Choroid plexus epithelial cell (primary cell): ENCODE data around the gene RIN3.

Experiments
- DNase-seq: peaks from one replicate; pipeline ENCODE4 v3.0.0-alpha.2; 2010; ENCODE audit warnings: low read depth
- H3K4me3 ChIP-seq: 2 replicates; pipeline ENCODE4 v1.5.1; 2011; ENCODE audit warnings: low read depth, mild to moderate bottlenecking, control low read depth, low read length, moderate library complexity
- TF ChIP-seq, protein P1 (sequence below): conservative IDR thresholded peaks from 2 replicates; pipeline ENCODE4 v1.5.1; 2011; ENCODE audit warnings: low read depth, mild to moderate bottlenecking, control low read depth, inconsistent platforms, low read length, moderate library complexity

Gene RIN3

DNA sequence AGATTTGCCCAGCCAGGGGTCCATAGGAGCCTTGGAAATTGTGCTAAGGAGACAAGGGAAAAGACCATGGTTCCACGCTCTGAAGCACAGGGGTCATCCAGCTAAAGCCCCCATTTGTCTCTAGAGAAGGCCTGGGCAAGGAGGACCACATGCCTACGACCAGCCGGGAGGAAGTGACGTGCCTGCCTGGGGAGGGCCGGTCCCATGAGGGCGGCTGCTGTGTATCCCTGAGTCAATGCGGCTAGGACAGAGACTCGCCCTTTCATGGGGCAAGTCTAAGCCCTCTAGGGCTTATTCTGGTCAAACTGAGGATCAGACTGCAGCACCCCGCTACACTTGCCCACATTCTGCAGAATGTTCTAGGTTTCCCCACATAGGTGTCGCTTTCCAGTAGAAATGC is 20.6 kb upstream of the RIN3 start:
- no peak overlapping the region for H3K4me3 ChIP-seq
- TF ChIP-seq, protein P1, sequence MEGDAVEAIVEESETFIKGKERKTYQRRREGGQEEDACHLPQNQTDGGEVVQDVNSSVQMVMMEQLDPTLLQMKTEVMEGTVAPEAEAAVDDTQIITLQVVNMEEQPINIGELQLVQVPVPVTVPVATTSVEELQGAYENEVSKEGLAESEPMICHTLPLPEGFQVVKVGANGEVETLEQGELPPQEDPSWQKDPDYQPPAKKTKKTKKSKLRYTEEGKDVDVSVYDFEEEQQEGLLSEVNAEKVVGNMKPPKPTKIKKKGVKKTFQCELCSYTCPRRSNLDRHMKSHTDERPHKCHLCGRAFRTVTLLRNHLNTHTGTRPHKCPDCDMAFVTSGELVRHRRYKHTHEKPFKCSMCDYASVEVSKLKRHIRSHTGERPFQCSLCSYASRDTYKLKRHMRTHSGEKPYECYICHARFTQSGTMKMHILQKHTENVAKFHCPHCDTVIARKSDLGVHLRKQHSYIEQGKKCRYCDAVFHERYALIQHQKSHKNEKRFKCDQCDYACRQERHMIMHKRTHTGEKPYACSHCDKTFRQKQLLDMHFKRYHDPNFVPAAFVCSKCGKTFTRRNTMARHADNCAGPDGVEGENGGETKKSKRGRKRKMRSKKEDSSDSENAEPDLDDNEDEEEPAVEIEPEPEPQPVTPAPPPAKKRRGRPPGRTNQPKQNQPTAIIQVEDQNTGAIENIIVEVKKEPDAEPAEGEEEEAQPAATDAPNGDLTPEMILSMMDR: no peak
- no peak for DNase-seq

DNA sequence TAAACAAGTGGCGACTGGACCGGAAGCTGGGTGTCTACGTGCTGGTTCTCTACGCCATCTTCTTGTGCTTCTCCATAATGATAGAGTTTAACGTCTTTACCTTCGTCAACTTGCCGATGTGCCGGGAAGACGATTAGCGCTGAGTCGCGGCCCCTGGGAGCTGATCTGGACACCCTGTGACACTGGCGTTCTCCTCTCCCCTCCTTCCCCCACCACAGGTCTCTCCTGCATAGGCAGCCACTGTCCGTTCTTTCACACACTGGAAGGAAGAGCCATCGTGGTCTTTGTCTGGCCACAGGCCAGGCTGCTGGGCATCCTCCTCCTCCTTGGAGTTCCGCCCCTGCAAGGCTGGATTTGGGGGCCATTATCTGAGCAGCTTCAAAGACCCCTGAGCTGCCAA is 20.1 kb upstream of the RIN3 start:
- no peak for DNase-seq
- TF ChIP-seq, protein P1: no peak
- H3K4me3 ChIP-seq: no peak overlapping the region

DNA sequence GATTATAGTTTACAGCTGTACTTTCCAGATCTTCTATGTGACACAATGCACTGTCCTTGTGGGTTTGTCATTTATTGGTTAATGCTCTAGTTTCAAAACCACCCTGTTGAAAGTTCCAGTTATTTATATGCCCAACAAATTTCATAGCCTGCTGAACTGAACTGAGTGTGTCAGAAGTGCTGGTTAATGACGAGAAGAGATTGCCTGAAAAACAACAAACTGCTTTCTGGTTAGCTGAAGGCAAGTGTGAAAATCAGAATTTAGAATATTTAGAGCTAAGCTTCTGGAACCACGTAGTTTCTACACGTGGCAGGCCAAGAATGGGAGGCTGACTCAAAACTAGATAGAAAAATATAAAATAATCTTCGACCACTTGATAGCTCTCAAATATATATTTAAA is 19.1 kb upstream of the RIN3 start:
- no peak for DNase-seq
- TF ChIP-seq, protein P1: no peak
- no peak overlapping the region for H3K4me3 ChIP-seq

DNA sequence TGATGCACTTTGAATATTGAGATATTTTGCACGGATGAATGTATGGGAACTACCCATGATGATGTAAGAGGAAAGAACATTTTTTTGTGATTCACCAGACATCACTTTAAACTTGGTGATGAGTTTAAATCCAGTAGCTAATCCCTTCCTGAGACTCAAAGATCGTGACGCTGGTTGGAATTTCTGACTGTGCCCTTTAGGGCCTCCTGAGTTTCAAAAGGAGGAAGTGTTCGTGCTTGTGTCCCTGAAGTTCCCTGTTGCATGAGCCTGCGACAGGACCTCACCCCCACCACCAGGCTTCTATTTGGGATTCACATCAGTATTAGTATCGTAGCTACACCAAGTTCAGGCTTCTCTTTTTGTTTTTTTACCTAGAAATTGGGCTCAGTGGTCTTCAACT is 18.6 kb upstream of the RIN3 start:
- TF ChIP-seq, protein P1: no peak
- no peak overlapping the region for H3K4me3 ChIP-seq
- DNase-seq: peak; percentile 56

DNA sequence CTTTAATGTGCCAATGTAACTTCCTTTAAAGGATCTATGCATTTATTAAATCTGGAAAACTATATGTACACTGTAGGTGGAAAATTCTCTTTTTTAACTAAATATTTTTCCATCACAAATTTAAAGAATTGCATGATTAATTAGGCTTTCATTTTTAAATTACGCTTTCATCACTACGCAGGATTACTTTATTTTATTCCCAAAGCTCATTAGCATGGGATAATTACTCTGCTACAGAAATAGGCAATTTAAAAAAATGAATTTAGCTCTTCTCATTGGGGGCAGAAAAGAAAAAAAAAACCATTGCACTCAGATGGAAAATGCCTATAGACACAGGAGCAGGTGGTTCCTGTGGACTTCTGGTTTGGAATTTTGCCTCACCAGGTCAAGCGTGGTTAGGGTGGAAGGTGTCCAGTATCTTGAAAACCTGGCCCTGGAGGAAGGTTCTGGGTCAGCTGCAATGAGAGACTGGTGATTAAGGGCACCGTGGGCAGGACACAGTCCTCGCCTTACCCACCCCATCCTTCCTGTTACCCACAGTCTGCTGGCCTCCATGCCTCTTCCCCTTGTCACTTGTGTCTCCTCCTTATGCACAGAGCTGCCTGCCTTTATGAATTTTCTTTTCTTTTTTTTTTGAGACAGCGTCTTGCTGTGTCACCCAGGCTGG is 17.3 kb upstream of the RIN3 start:
- H3K4me3 ChIP-seq: no peak overlapping the region
- no peak for DNase-seq
- TF ChIP-seq, protein P1: no peak

DNA sequence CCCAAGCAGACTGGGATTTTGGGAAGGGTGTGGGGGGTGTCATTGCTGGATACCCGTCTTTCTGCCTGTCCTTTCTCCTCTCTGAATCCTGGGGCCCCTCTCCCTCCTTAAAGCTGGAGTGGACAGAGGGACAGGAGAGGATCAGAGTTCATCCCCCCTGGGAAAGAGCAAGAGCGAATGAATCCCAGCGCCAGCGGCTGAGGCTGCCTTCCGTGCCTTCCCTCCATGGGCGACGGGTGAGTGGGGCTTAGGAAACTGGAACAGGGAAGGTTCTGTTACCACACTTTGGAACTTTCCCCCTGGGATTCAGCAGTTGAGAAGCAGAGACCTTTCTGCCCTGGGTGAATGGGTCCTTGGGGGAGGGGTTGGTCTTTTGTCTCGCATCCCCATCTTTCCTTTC is 16.2 kb upstream of the RIN3 start:
- DNase-seq: no peak
- TF ChIP-seq, protein P1: no peak

DNA sequence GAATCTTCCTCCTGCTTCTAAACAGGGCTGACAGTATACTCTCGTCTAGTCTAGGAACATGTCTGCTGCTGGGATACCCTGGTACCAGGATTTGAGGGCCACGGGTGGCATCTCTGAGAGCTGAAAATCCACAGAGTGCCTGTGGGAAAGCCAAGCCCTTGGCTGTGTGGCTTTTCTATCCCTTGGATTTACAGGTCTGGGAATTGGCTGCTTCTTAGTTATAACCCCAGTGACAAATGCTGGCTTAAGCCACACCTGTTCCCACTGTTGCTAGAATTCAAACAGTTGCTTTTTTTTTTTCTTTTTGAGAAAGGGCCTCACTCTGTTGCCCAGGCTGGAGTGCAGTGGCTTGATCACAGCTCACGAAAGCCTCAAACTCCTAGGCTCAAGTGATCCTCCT is 14.3 kb upstream of the RIN3 start:
- TF ChIP-seq, protein P1: no peak
- no peak overlapping the region for H3K4me3 ChIP-seq
- no peak for DNase-seq

More for the DNA sequence above, 16.2 kb upstream of the RIN3 start:
- H3K4me3 ChIP-seq: no peak overlapping the region
